GM12878 (cell line): ENCODE measurements around the gene AGBL4. TPM values are rescaled to one million over a fixed set of nuclear protein-coding genes. Genes with fewer than 3 reads are reported as not detected.

Experiments
- ATAC-seq: fragments of 200-7000 bp; cut with Tn5 transposase; 3 replicates; pipeline ENCODE4 v1.9.1; 2020; ENCODE audit warnings: mild to moderate bottlenecking, moderate library complexity
- BruUV-seq: library from RNA; stranded (reverse); fragments of 400-500 nt; replicated peaks from 2 replicates; lab custom pipeline; 2021; lab: Mats Ljungman, UMichigan
- CTCF ChIA-PET: fragments of 300-600 bp; sonication (Branson Sonifier 250); formaldehyde crosslinking; extraction: SDS; loops from one replicate; lab custom pipeline; 2021; ENCODE audit warnings: inconsistent platforms; lab: Yijun Ruan, JAX
- POLR2A ChIA-PET: fragments of 350-600 bp; formaldehyde crosslinking; extraction: SDS; loops from one replicate; lab custom pipeline; 2021; ENCODE audit warnings: inconsistent platforms; lab: Charles Lee
- RAD21 ChIA-PET: fragments of 300-600 bp; sonication (Branson Sonifier 250); formaldehyde crosslinking; loops from one replicate; lab custom pipeline; 2023; ENCODE audit warnings: antibody characterized with exemption; ENCODE audit not compliant: unreplicated experiment; lab: Charles Lee
- SMC1A ChIA-PET: fragments of 300-600 bp; sonication (Branson Sonifier 250); formaldehyde crosslinking; loops from one replicate; lab custom pipeline; 2023; ENCODE audit not compliant: unreplicated experiment, uncharacterized antibody; lab: Charles Lee
- DNase-seq: peaks from one replicate; pipeline ENCODE4 v3.0.0-alpha.2; 2011; ENCODE audit warnings: low read depth, low spot score
- FAIRE-seq: peaks from 3 replicates; lab custom pipeline; 2011; peaks lifted over from hg19 to GRCh38; lab: Jason Lieb, UNC
- H2AFZ ChIP-seq: 2 replicates; pipeline ENCODE4 v1.6.0; 2011; ENCODE audit warnings: low read depth, low read length, control low read depth; ENCODE audit not compliant: control insufficient read depth
- H3K27ac ChIP-seq: 2 replicates; pipeline ENCODE4 v1.5.1; 2011; ENCODE audit warnings: control low read depth; ENCODE audit not compliant: control insufficient read depth, insufficient read depth
- H3K27me3 ChIP-seq, 2 experiments: replicated peaks in 1 of 2; 2 replicates each; pipeline versions ENCODE4 v1.6.0 to v1.6.1; 2011; ENCODE audit warnings: low read length in 1 of 2; ENCODE audit not compliant: control insufficient read depth in 2 of 2, insufficient read depth in 2 of 2
- H3K36me3 ChIP-seq, 2 experiments: 2 replicates each; pipeline ENCODE4 v1.5.1; 2011; ENCODE audit warnings: low read length in 1 of 2; ENCODE audit not compliant: control insufficient read depth in 2 of 2, insufficient read depth in 2 of 2
- H3K4me1 ChIP-seq: 2 replicates; pipeline ENCODE4 v1.6.1; 2011; ENCODE audit warnings: mild to moderate bottlenecking, low read length, moderate library complexity, mixed read lengths; ENCODE audit not compliant: control insufficient read depth, insufficient read depth
- H3K4me2 ChIP-seq: 2 replicates; pipeline ENCODE4 v1.6.0; 2011; ENCODE audit warnings: control low read depth; ENCODE audit not compliant: control insufficient read depth, insufficient read depth
- H3K4me3 ChIP-seq: fragments of 200-600 bp; sonication (generic); 2 replicates; pipeline ENCODE4 v1.5.1; 2016
- H3K79me2 ChIP-seq: 2 replicates; pipeline ENCODE4 v1.6.0; 2011; ENCODE audit warnings: low read length; ENCODE audit not compliant: control insufficient read depth, insufficient read depth
- H3K9ac ChIP-seq: 2 replicates; pipeline ENCODE4 v1.8.0; 2011; ENCODE audit warnings: low read length, control low read depth, mixed read lengths; ENCODE audit not compliant: control insufficient read depth, insufficient read depth
- H3K9me3 ChIP-seq: replicated peaks from 3 replicates; pipeline ENCODE4 v1.5.1; 2011; ENCODE audit warnings: mild to moderate bottlenecking, low read length; ENCODE audit not compliant: control insufficient read depth, insufficient read depth
- H4K20me1 ChIP-seq: 2 replicates; pipeline ENCODE4 v1.6.0; 2011; ENCODE audit not compliant: control insufficient read depth, insufficient read depth
- BCL11A ChIP-seq: IDR thresholded peaks from 2 replicates; pipeline ENCODE4 v1.6.1; 2011; ENCODE audit warnings: low read depth, low read length
- BMI1 ChIP-seq: fragments of 450-650 bp; IDR thresholded peaks from 2 replicates; pipeline ENCODE4 v1.6.1; 2016; ENCODE audit warnings: mild to moderate bottlenecking, moderate library complexity, borderline replicate concordance
- CBX5 ChIP-seq: sonication (generic); IDR thresholded peaks from 2 replicates; pipeline ENCODE4 v1.6.1; 2016; ENCODE audit warnings: low read depth, moderate library complexity, mild to moderate bottlenecking, inconsistent platforms
- EZH2 ChIP-seq: IDR thresholded peaks from 2 replicates; pipeline ENCODE4 v1.6.1; 2012; ENCODE audit warnings: low read depth, mild to moderate bottlenecking, control low read depth, inconsistent platforms, low read length, borderline replicate concordance; ENCODE audit not compliant: control insufficient read depth
- FOXK2 ChIP-seq: fragments of 450-650 bp; IDR thresholded peaks from 2 replicates; pipeline ENCODE4 v1.6.1; 2017; ENCODE audit warnings: mild to moderate bottlenecking, moderate library complexity
- HDAC6 ChIP-seq: fragments of 200-600 bp; sonication (generic); IDR thresholded peaks from one replicate; pipeline ENCODE4 v1.8.0; 2017; ENCODE audit warnings: antibody characterized with exemption; ENCODE audit not compliant: unreplicated experiment
- IKZF2 ChIP-seq, 2 experiments: fragments of 450-650 bp; IDR thresholded peaks; 2 replicates each; pipeline ENCODE4 v1.6.1; 2017; ENCODE audit warnings: mild to moderate bottlenecking in 2 of 2, moderate library complexity in 2 of 2
- MEF2B ChIP-seq: fragments of 450-650 bp; IDR thresholded peaks from 2 replicates; pipeline ENCODE4 v1.6.1; 2018; ENCODE audit warnings: mild to moderate bottlenecking, moderate library complexity; ENCODE audit not compliant: partially characterized antibody, poor library complexity, severe bottlenecking
- MYB ChIP-seq: fragments of 150-350 bp; IDR thresholded peaks from 2 replicates; pipeline ENCODE4 v1.6.1; 2014; ENCODE audit warnings: mild to moderate bottlenecking, low read depth, low read length, borderline replicate concordance
- NKRF ChIP-seq: fragments of 450-650 bp; conservative IDR thresholded peaks from 2 replicates; pipeline ENCODE4 v1.6.1; 2017; ENCODE audit warnings: mild to moderate bottlenecking, moderate library complexity
- PAX8 ChIP-seq: fragments of 450-650 bp; IDR thresholded peaks from 2 replicates; pipeline ENCODE4 v1.6.1; 2017; ENCODE audit warnings: mild to moderate bottlenecking, moderate library complexity
- SIN3A ChIP-seq: IDR thresholded peaks from 2 replicates; pipeline ENCODE4 v1.6.1; 2012; ENCODE audit warnings: low read depth, low read length, improper control_type of control experiment
- USF2 ChIP-seq: IDR thresholded peaks from 2 replicates; pipeline ENCODE4 v1.6.1; 2011; ENCODE audit warnings: low read depth, low read length, improper control_type of control experiment, borderline replicate concordance
- ZBTB33 ChIP-seq: fragments of 450-650 bp; IDR thresholded peaks from 2 replicates; pipeline ENCODE4 v1.6.1; 2017; ENCODE audit warnings: mild to moderate bottlenecking
- WGBS: methylation state at CpG from one replicate; pipeline ENCODE4 v1.1.6; 2016; ENCODE audit warnings: low lambda C conversion rate; ENCODE audit not compliant: insufficient replicate concordance, insufficient coverage; ENCODE audit errors: missing lambda C conversion rate; 5-methylcytosine and 5-hydroxymethylcytosine counted together
- in situ Hi-C: fragments of 300-500 bp; cut with MboI; formaldehyde crosslinking; loops from 9 replicates; pipeline ENCODE4 v1.14.3; 2018; ENCODE audit warnings: mixed read lengths
- intact Hi-C: fragments of 100-400 bp; cut with micrococcal nuclease; formaldehyde crosslinking; loops from one replicate; pipeline ENCODE4 v1.14.2; 2022; ENCODE audit not compliant: unreplicated experiment
- polyA plus RNA-seq, 11 experiments: library from polyadenylated mRNA; depleted of rRNA in 4 of 11; unstranded in 6 of 11; stranded (reverse) in 5 of 11; fragments of >200 nt; fragmentation: Nextera tagmentation in 4 of 11; fragmentation: Illumina TruSeq in 1 of 11; extraction: Ambion mirVana in 4 of 11; extraction: Trizol in 1 of 11; gene quantifications; 1 replicate in 1 of 11; 2 replicates in 10 of 11; pipeline versions ENCODE4 v1.2.1 to v1.2.3, GENCODE V29; 2011 to 2016; ENCODE audit warnings: inconsistent platforms in 2 of 11, missing spikeins in 2 of 11, low read depth in 1 of 11
- total RNA-seq, 4 experiments: library from RNA; depleted of rRNA in 3 of 4; stranded (reverse); fragments of >200 nt in 3 of 4; fragmentation: Illumina TruSeq in 1 of 4; extraction: Trizol in 1 of 4; gene quantifications; 2 replicates each; pipeline versions ENCODE4 v1.2.1 to v1.2.3, GENCODE V29; 2013 to 2021

AGBL4 gene
- total and polyA plus RNA-seq, 10 of the 15 experiments (the other 5 are each of a cell fraction or from before 2014, with no cell fraction given): 0.31 TPM; not detected in 9

- ChIA-PET POLR2A (no interaction called here), CTCF (no interaction called here), SMC1A (no interaction called here), RAD21 (no interaction called here)
- intact Hi-C loops (no loop called here), in situ Hi-C loops (no loop called here)
- no peak overlapping the region for H3K4me3 ChIP-seq
- no peaks in the 10 kb centered on the region for H3K36me3 ChIP-seq
- H3K9me3 ChIP-seq: no peaks in the 10 kb centered on the region
- BruUV-seq: no TSS peak
- H3K9ac ChIP-seq: no peak overlapping the region
- H3K4me2 ChIP-seq: no peak overlapping the region
- no peak overlapping the region for H2AFZ ChIP-seq
- H3K27ac ChIP-seq: no peak overlapping the region
- no peak for DNase-seq
- ATAC-seq: no peak
- no peak for FAIRE-seq
- no peaks in the 10 kb centered on the region for H3K4me1 ChIP-seq
- TF ChIP-seq USF2: no peak
- TF ChIP-seq PAX8: no peak
- H3K79me2 ChIP-seq: no peaks in the 10 kb centered on the region
- no peaks in the 10 kb centered on the region for H3K27me3 ChIP-seq
- H4K20me1 ChIP-seq: no peaks in the 10 kb centered on the region
These were observed 1474.8 kb downstream of the AGBL4 start for GRCh38 chr1:48548985-48549384.

GRCh38 chr1:48547561-48548220 lies 1476.1 kb downstream of the AGBL4 start:
- H3K4me3 ChIP-seq: no peak overlapping the region
- WGBS: 4% methylated on average over 1 of the region's 1 CpG
- RAD21 ChIA-PET: no interaction called here
- TF ChIP-seq BMI1 (no peak), BCL11A (no peak), IKZF2 (IDR thresholded peaks at IDR 0.05) (no peak), EZH2 (no peak), SIN3A (no peak), NKRF (no peak), FOXK2 (no peak), MEF2B (no peak), MYB (no peak), CBX5 (no peak), HDAC6 (no peak), ZBTB33 (no peak)

More at GRCh38 chr1:48547561-48548220, 1476.1 kb downstream of the AGBL4 start:
- DNase-seq (no peak), FAIRE-seq (no peak), ATAC-seq (no peak)
- H3K9me3 ChIP-seq: no peaks in the 10 kb centered on the region
- H3K79me2 ChIP-seq: no peaks in the 10 kb centered on the region
- no peaks in the 10 kb centered on the region for H3K4me1 ChIP-seq
- no peak overlapping the region for H3K9ac ChIP-seq
- H4K20me1 ChIP-seq: no peaks in the 10 kb centered on the region
- no peaks in the 10 kb centered on the region for H3K27me3 ChIP-seq
- no peak overlapping the region for H2AFZ ChIP-seq
- ChIA-PET CTCF (no interaction called here), POLR2A (no interaction called here), SMC1A (no interaction called here)
- no peak overlapping the region for H3K4me2 ChIP-seq
- in situ Hi-C loops: no loop called here
- BruUV-seq: no TSS peak
- H3K27ac ChIP-seq: no peak overlapping the region
- intact Hi-C loops: no loop called here
- no peaks in the 10 kb centered on the region for H3K36me3 ChIP-seq
